ENCODE results near the gene THSD4. TPM values are rescaled to one million over a fixed set of nuclear protein-coding genes. Genes with fewer than 3 reads are reported as not detected.
A peak's percentile ranks its signal among the peaks of the same experiment; 100 is the strongest.

THSD4 gene
- total RNA-seq, 1 experiment from 2014 or later = 24.2 TPM

- Mint-ChIP-seq H3K4me3 (ENCODE audit: low read depth, unreplicated experiment) (no peak overlapping the region), H3K9me3 (ENCODE audit: low read depth, unreplicated experiment) (peaks cover 6% of the 10 kb centered on the region), H3K27me3 (ENCODE audit: unreplicated experiment) (no peaks in the 10 kb centered on the region), H3K36me3 (ENCODE audit: insufficient read depth, unreplicated experiment) (no peaks in the 10 kb centered on the region), H3K4me1 (ENCODE audit: low read depth, unreplicated experiment) (peaks cover 7% of the 10 kb centered on the region), H3K27ac (ENCODE audit: unreplicated experiment) (no peak overlapping the region)
- intact Hi-C loops (cut with micrococcal nuclease; ENCODE audit: unreplicated experiment) = no loop called here
- CTCF ChIA-PET = no interaction called here
- DNase-seq = no peak
- no TSS peak for BruUV-seq (replicated peaks)
- TF ChIP-seq CTCF (IDR thresholded peaks at IDR 0.05; ENCODE audit: unreplicated experiment) = no peak
Observed at GRCh38 chr15:71648095-71648494, 532.8 kb downstream of the THSD4 start.

GRCh38 chr15:71649894-71650293, 534.6 kb downstream of the THSD4 start:
- intact Hi-C loops (cut with micrococcal nuclease; ENCODE audit: unreplicated experiment) = loop anchor here (5.0 kb wide), 2 partner anchors 78 to 152 kb away; no protein-coding TSS in a partner anchor
- H3K4me3 Mint-ChIP-seq (ENCODE audit: low read depth, unreplicated experiment) = no peak overlapping the region
- H3K27ac Mint-ChIP-seq (ENCODE audit: unreplicated experiment) = no peak overlapping the region
- peaks cover 7% of the 10 kb centered on the region for H3K4me1 Mint-ChIP-seq (ENCODE audit: low read depth, unreplicated experiment)
- no peaks in the 10 kb centered on the region for H3K36me3 Mint-ChIP-seq (ENCODE audit: insufficient read depth, unreplicated experiment)
- peaks cover 6% of the 10 kb centered on the region for H3K9me3 Mint-ChIP-seq (ENCODE audit: low read depth, unreplicated experiment)
- no peak for TF ChIP-seq CTCF (IDR thresholded peaks at IDR 0.05; ENCODE audit: unreplicated experiment)
- no TSS peak for BruUV-seq (replicated peaks)
- no peak for DNase-seq
- CTCF ChIA-PET = no interaction called here
- H3K27me3 Mint-ChIP-seq (ENCODE audit: unreplicated experiment) = no peaks in the 10 kb centered on the region

- no TSS peak for BruUV-seq (replicated peaks)
- Mint-ChIP-seq H3K4me3 (ENCODE audit: low read depth, unreplicated experiment) (no peak overlapping the region), H3K4me1 (ENCODE audit: low read depth, unreplicated experiment) (peaks cover 7% of the 10 kb centered on the region), H3K36me3 (ENCODE audit: insufficient read depth, unreplicated experiment) (no peaks in the 10 kb centered on the region), H3K27me3 (ENCODE audit: unreplicated experiment) (no peaks in the 10 kb centered on the region), H3K9me3 (ENCODE audit: low read depth, unreplicated experiment) (peaks cover 4% of the 10 kb centered on the region), H3K27ac (ENCODE audit: unreplicated experiment) (no peak overlapping the region)
- intact Hi-C loops (cut with micrococcal nuclease; ENCODE audit: unreplicated experiment) = loop anchor here (1.0 to 5.0 kb wide), 4 partner anchors 78 to 202 kb away; no protein-coding TSS in a partner anchor
- CTCF ChIA-PET = no interaction called here
- DNase-seq = no peak
- TF ChIP-seq CTCF (IDR thresholded peaks at IDR 0.05; ENCODE audit: unreplicated experiment) = no peak
Observed at GRCh38 chr15:71650603-71651002, 535.3 kb downstream of the THSD4 start.

- no peak overlapping the region for H3K4me3 Mint-ChIP-seq (ENCODE audit: low read depth, unreplicated experiment)
- no peaks in the 10 kb centered on the region for H3K9me3 Mint-ChIP-seq (ENCODE audit: low read depth, unreplicated experiment)
- no peak overlapping the region for H3K27ac Mint-ChIP-seq (ENCODE audit: unreplicated experiment)
- BruUV-seq (replicated peaks) = no TSS peak
- peak; percentile 44 for DNase-seq
- H3K4me1 Mint-ChIP-seq (ENCODE audit: low read depth, unreplicated experiment) = peaks cover 7% of the 10 kb centered on the region
- intact Hi-C loops (cut with micrococcal nuclease; ENCODE audit: unreplicated experiment) = loop anchor here (1.0 to 5.0 kb wide), 4 partner anchors 79 to 203 kb away; no protein-coding TSS in a partner anchor
- CTCF ChIA-PET = no interaction called here
- no peaks in the 10 kb centered on the region for H3K27me3 Mint-ChIP-seq (ENCODE audit: unreplicated experiment)
- TF ChIP-seq CTCF (IDR thresholded peaks at IDR 0.05; ENCODE audit: unreplicated experiment) = no peak
- no peaks in the 10 kb centered on the region for H3K36me3 Mint-ChIP-seq (ENCODE audit: insufficient read depth, unreplicated experiment)
Observed at GRCh38 chr15:71651750-71652186, 536.5 kb downstream of the THSD4 start.
